Fibroblast of lung (primary cell): Measurements from ENCODE around the gene CWC27.

Experiments used
- CTCF ChIP-seq, 2 donors: IDR thresholded peaks in 1 of 2; conservative IDR thresholded peaks in 1 of 2; 1 replicate in 1 of 2; 2 replicates in 1 of 2; pipeline ENCODE4 v1.5.1; 2011 to 2012; ENCODE audit warnings: low read length in 2 of 2, control low read depth in 1 of 2, inconsistent platforms in 1 of 2, low read depth in 1 of 2, mild to moderate bottlenecking in 1 of 2
- EZH2 ChIP-seq: IDR thresholded peaks from 2 replicates; pipeline ENCODE4 v1.5.1; 2012; ENCODE audit warnings: low read length, control low read depth, mild to moderate bottlenecking; ENCODE audit errors: missing control alignments

DNA sequence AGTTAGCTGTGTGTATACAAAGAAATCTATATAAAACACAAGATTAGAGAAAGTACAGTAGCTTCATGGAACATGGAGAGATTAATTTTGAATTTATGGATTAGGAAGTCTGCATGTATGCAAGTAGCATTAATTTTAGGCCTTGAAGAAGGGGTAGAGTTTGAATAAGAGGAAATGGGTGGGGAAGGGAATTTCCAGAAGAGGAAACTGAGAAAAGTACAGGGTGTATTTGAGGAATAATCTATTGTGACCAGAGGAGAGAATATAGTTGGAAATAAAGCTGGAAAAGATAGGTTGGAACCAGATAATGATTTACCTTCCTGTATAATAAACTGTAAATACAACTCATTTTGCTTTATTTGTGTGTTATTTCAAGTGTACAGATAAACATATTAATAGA, 53.6 kb downstream of the CWC27 start:
- TF ChIP-seq CTCF (conservative IDR thresholded peaks at IDR 0.05 in 1 of 2, IDR thresholded peaks at IDR 0.05 in 1 of 2; ENCODE audit: low read depth in 1 of 2, low read length in 2 of 2) (no peak), EZH2 (no peak)
